Islet precursor cell (in vitro differentiated cells): ENCODE data around the gene NCBP2L.

ENCODE experiments used
- DNase-seq: peaks from one replicate; pipeline ENCODE4 v3.0.0-alpha.2; 2018

The NCBP2L gene

GRCh38 chrX:107818900-107819521 is 41.5 kb downstream of the NCBP2L start:
- no peak for DNase-seq

GRCh38 chrX:107823042-107823441 is 45.5 kb downstream of the NCBP2L start:
- DNase-seq = no peak

- DNase-seq = no peak
These were observed 45.9 kb downstream of the NCBP2L start for GRCh38 chrX:107823456-107823855.

- DNase-seq = peak; percentile 86
These were observed 48.2 kb downstream of the NCBP2L start, which contains the start of gene MID2 for GRCh38 chrX:107825698-107826237. TSS of gene MID2 (plus strand) at chrX:107825866. CDS start at chrX:107826427, 561 bp downstream.

- DNase-seq = peak; percentile 66
These were observed 48.9 kb downstream of the NCBP2L start for GRCh38 chrX:107826238-107827029.

- no peak for DNase-seq
These were observed 49.7 kb downstream of the NCBP2L start for GRCh38 chrX:107827030-107827831.

- DNase-seq = no peak
These were observed 50.3 kb downstream of the NCBP2L start for GRCh38 chrX:107827852-107828251.

GRCh38 chrX:107829878-107830277 is 52.3 kb downstream of the NCBP2L start:
- no peak for DNase-seq

GRCh38 chrX:107831071-107831730 is 53.7 kb downstream of the NCBP2L start:
- no peak for DNase-seq

- no peak for DNase-seq
These were observed 57.0 kb downstream of the NCBP2L start for GRCh38 chrX:107834275-107835201.

GRCh38 chrX:107836958-107837357 is 59.4 kb downstream of the NCBP2L start:
- no peak for DNase-seq

GRCh38 chrX:107840971-107841370 is 63.4 kb downstream of the NCBP2L start:
- DNase-seq = no peak

- no peak for DNase-seq
These were observed 65.3 kb downstream of the NCBP2L start for GRCh38 chrX:107842715-107843400.
